GM21717 (cell line): ENCODE data around the gene LDLRAD1.
"Not testable (repeated sequence)": the region's sequence is repeated elsewhere in the genome, so short reads cannot be mapped to it uniquely, and the experiment has no call there.

Source experiments
- ATAC-seq: cut with Tn5 transposase; IDR thresholded peaks from one replicate; pipeline ENCODE4 v1.9.1; 2021; ENCODE audit warnings: mild to moderate bottlenecking, moderate library complexity; ENCODE audit not compliant: unreplicated experiment

The LDLRAD1 gene

GRCh38 chr1:53995683-53996082 is 22.3 kb downstream of the LDLRAD1 start:
- ATAC-seq: no peak

DNA sequence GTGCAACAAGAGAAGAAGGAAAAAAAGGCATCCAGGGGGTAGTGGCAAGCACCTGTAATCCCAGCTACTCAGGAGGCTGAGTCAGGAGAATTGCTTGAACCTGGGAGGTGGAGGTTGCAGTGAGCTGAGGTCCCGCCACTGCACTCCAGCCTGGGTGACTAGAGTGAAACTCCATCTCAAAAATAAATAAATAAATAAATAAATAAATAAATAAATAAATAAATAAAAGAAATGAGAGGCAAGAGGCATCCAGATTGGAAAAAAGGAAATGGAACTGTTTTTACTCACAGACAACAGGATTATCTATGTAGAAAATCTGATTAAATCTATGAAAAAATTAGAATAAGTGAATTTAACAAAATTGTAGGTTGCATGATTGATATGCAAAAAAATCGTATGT is 23.5 kb downstream of the LDLRAD1 start:
- not testable (repeated sequence) for ATAC-seq

GRCh38 chr1:53992085-53992874 is 25.7 kb downstream of the LDLRAD1 start:
- no peak for ATAC-seq

- no peak for ATAC-seq
Measured at GRCh38 chr1:53987880-53988279, 30.1 kb downstream of the LDLRAD1 start.

DNA sequence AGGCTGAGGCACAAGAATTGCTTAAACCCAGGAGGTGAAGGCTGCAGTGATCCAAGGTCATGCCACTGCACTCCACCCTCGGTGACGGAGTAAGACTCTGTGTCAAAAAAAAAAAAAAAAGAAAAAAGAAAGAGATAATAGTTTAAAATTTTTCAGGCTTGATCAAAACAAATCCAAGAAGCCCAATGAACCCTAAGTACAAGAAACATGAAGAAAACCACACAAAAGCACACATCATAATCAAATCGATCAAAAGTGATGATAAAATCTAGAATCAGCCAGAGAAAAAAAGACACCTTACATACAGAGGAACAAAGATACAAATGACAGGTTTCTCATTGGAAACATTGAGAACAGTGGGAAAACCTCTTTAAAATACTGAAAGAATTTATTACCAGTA is 31.5 kb downstream of the LDLRAD1 start:
- no peak for ATAC-seq

GRCh38 chr1:53984726-53985125 is 33.3 kb downstream of the LDLRAD1 start:
- ATAC-seq: no peak

- no peak for ATAC-seq
Measured at GRCh38 chr1:53982763-53983104, 35.3 kb downstream of the LDLRAD1 start.

DNA sequence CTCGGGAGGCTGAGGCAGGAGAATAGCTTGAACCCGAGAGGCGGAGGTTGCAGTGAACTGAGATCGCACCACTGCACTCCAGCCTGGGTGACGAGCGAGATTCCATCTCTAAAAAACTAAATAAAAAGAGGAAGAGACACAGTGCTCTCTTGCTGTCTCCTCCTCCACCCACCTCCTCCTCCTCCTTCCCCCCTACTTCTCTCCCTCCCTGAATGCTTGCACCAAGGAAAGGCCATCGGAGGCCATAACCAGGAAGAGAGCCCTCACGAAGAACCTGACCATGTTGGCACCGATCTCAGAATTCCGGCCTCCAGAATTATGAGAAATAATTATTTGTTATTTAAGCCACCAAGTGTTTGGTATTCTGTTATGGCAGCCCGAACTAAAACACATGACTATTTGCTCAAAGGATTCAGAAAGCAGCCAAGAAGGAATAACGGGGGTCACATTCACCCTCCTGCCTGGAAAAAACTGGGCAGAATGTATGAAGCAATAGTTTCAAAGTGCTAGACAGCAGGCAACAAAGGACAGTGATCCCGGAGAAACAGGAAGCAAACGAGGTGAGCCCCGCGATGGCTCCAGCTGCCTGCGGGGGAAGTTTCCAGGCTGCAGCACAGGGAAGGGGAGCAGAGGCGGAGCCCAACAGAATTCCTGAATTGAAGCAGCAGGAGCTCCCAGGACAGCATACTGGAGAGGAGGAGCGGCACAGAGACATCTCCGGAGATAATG is 35.8 kb downstream of the LDLRAD1 start:
- ATAC-seq: no peak

DNA sequence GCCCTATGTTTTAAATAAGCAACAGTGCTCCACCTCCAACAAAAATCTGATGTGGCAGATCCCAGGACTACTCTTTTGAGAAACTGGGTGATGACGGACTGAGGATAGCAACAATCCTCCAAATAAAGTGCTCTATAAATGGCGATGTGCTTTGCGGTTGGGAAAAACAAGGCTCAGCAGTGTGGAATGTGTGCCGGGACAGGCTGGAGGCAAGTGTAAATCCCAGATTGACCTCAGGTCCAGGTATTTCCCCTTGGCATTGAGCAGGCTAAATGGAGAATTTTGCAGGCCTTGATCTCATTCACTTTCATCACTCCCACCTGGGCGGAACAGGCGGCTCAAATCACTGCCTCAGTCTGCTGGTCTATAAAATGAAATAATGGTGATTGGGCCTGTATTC is 36.8 kb downstream of the LDLRAD1 start:
- no peak for ATAC-seq

DNA sequence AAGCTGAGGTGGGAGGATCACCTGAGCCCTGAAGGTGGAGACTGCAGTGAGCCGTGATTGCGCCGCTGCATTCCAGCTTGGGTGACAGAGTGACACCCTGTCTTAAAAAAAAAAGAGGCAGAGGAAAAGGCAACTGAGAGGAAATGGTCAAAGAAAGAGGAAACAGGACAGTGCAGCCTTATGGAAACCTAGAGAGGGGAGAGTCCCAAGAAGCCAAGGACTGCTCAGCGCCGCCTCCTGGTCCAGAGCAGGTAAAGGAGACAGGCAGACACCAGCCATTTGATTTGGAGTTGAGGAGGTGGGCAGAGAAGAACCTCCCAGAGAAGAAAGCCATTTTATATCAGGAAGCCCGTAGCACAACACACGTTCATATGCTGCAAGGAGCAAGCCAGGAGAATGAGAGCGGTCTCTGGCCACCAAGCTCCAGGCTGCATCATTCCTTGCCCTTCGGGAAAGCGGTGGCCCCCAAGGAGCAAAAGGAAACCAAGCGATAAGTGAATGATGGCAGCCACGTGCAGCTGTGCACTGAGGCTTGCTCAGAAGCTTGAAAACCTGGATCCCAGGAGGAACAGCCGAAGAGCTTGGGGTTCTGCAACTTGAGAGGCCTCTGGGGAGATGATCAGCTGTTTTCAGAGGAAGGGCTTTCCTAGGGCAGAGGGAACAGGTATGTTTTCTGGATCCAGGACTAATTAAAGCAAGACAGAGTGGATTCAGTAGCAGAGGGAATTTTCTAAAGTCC is 38.1 kb downstream of the LDLRAD1 start:
- ATAC-seq: no peak

- ATAC-seq: no peak
Measured at GRCh38 chr1:53975861-53976260, 42.1 kb downstream of the LDLRAD1 start.

DNA sequence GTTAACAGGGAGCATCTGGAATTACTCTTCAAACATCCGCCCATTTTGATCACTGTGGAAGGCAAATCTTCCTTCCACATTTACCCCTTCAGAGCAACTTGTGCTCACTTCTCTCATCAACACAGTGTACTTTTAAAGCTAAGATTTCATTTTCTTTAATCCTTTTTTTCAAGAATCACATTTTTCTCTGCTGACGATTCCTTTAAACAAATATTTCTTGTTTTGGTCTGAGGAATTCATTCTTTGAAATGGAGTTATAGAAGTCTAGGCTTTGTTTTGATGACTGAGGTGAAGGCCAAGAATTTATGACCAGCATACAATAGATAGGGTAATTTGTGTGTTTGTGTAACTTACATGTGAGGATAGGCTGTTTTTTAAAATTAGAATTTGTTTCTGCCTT is 46.3 kb downstream of the LDLRAD1 start:
- ATAC-seq: no peak

DNA sequence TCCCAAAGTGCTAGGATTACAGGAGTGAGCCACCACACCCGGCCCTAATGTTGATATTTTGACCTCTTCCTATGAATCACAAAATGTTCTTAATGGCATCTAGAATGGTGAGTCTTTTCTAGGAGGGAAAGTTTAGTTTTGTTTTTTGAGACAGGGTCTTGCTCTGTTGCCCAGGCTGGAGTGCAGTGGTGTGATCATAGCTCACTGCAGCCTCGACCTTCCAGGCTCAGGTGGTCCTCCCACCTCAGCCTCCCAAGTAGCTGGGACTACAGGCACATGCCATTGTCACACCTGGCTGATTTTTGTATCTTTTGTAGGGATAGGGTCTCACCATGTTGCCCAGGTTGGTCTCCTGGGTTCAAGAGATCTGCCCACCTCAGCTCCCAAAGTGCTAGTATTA is 48.7 kb downstream of the LDLRAD1 start:
- ATAC-seq: not testable (repeated sequence)

- no peak for ATAC-seq
Measured at GRCh38 chr1:53968125-53968513, 49.9 kb downstream of the LDLRAD1 start.

GRCh38 chr1:53967409-53968124 is 50.4 kb downstream of the LDLRAD1 start:
- ATAC-seq: no peak

- ATAC-seq: no peak
Measured at GRCh38 chr1:53966794-53967193, 51.2 kb downstream of the LDLRAD1 start.

- no peak for ATAC-seq
Measured at GRCh38 chr1:53964109-53964508, 53.9 kb downstream of the LDLRAD1 start.

DNA sequence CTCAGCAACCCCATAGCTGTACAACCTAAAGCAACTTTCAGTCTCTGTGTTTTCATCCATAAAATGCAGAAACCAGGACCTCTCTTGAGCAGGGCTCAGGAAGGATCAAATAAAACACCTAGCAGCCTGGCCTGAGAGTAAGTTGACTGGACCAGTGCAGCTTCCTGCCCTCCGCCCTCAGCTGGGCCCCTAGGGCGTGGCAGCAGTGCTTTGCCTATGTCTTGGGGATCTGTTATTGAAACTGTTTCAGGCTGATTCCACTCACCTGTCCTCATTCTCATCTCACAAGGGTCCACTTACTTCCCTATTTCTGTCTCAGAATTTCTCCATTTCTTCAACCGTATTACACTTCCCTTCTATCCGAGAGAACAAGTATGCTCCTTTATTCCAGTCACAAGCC is 54.5 kb downstream of the LDLRAD1 start:
- ATAC-seq: no peak

GRCh38 chr1:53962395-53962794 is 55.6 kb downstream of the LDLRAD1 start:
- ATAC-seq: no peak

DNA sequence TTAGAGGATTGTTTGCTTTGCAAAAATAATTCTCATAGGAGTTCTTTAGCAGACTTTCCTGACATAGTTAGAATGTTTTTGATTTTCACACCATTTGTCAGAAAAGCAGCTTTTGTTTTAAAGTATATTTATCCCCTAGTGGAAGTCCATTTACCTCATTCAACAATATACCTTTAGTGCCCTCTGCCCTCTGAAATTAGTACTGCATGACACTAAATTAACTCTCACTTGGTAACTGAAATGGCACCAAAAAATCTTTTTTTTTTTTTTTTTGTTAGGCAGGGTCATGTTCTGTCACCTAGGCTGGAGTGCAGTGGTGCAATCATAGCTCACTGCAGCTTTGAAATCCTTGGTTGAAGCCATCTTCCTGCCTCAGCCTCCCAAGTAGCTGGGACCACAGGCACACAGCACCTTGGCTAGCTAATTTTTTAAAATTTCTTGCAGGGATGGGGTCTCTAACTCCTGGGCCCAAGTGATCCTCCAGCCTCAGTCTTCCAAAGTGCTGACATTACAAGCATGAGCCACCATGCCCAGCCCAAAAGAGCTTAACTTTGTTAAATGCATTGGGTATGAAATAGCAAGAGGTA is 58.2 kb downstream of the LDLRAD1 start:
- no peak for ATAC-seq
